NOMO-1 treated with DMSO at 0.1 percent for 48 hours (cell line): ENCODE results near the gene EXOSC5.
A peak's percentile ranks its signal among the peaks of the same experiment; 100 is the strongest.
"Not testable (repeated sequence)": the region's sequence is repeated elsewhere in the genome, so short reads cannot be mapped to it uniquely, and the experiment has no call there.

Experiments used
- DNase-seq: peaks from one replicate; lab custom pipeline; 2025; ENCODE audit not compliant: unreplicated experiment; lab: John Stamatoyannopoulos, UW

The EXOSC5 gene

GRCh38 chr19:41351339-41352245, 45.6 kb downstream of the EXOSC5 start:
- peak; percentile 66 for DNase-seq

GRCh38 chr19:41350735-41351338, 46.3 kb downstream of the EXOSC5 start:
- DNase-seq: no peak

- not testable (repeated sequence) for DNase-seq
Observed at GRCh38 chr19:41346916-41347315, 50.2 kb downstream of the EXOSC5 start.

GRCh38 chr19:41344162-41344561, 53.0 kb downstream of the EXOSC5 start:
- no peak for DNase-seq

- no peak for DNase-seq
Observed at GRCh38 chr19:41341669-41342490, 55.3 kb downstream of the EXOSC5 start.

- no peak for DNase-seq
Observed at GRCh38 chr19:41339936-41340335, 57.2 kb downstream of the EXOSC5 start.
